GM23338 (cell line): ENCODE data around the gene CHD9. TPM values are rescaled to one million over a fixed set of nuclear protein-coding genes. Genes with fewer than 3 reads are reported as not detected.

Experiments
- ATAC-seq: fragments of 200-7000 bp; cut with Tn5 transposase; 3 replicates; pipeline ENCODE4 v1.9.1; 2020
- DNase-seq: peaks from one replicate; pipeline ENCODE4 v3.0.0-alpha.2; 2015; ENCODE audit warnings: low spot score
- H2AFZ ChIP-seq: fragments of 200-600 bp; sonication (generic); 2 replicates; pipeline ENCODE4 v1.8.0; 2016; ENCODE audit warnings: antibody characterized with exemption, mild to moderate bottlenecking, moderate library complexity
- H3F3A ChIP-seq: fragments of 200-600 bp; sonication (generic); replicated peaks from 2 replicates; pipeline ENCODE4 v1.8.0; 2017; ENCODE audit warnings: antibody characterized with exemption, mixed run types, low read depth
- H3K27ac ChIP-seq: fragments of 200-600 bp; sonication (generic); 2 replicates; pipeline ENCODE4 v1.6.1; 2016; ENCODE audit warnings: low read depth
- H3K27me3 ChIP-seq: fragments of 200-600 bp; sonication (generic); 2 replicates; pipeline ENCODE4 v1.8.0; 2016; ENCODE audit warnings: mild to moderate bottlenecking, mixed run types, moderate library complexity; ENCODE audit not compliant: insufficient read depth
- H3K36me3 ChIP-seq: fragments of 200-600 bp; sonication (generic); 2 replicates; pipeline ENCODE4 v1.8.0; 2016; ENCODE audit warnings: mild to moderate bottlenecking; ENCODE audit not compliant: insufficient read depth
- H3K4me1 ChIP-seq: fragments of 200-600 bp; sonication (generic); 2 replicates; pipeline ENCODE4 v1.8.0; 2016; ENCODE audit warnings: mild to moderate bottlenecking, moderate library complexity; ENCODE audit not compliant: insufficient read depth
- H3K4me2 ChIP-seq: fragments of 200-600 bp; sonication (generic); 2 replicates; pipeline ENCODE4 v1.7.1; 2017; ENCODE audit warnings: mixed run types
- H3K4me3 ChIP-seq: fragments of 200-600 bp; sonication (generic); 2 replicates; pipeline ENCODE4 v1.6.1; 2016; ENCODE audit warnings: mixed run types
- H3K79me2 ChIP-seq: fragments of 200-600 bp; sonication (generic); replicated peaks from 2 replicates; pipeline ENCODE4 v1.8.0; 2017; ENCODE audit warnings: mild to moderate bottlenecking; ENCODE audit not compliant: insufficient read depth
- H3K9me2 ChIP-seq: fragments of 200-600 bp; sonication (generic); 2 replicates; pipeline ENCODE4 v1.8.0; 2017; ENCODE audit not compliant: insufficient read depth
- H4K20me1 ChIP-seq: fragments of 200-600 bp; sonication (generic); replicated peaks from 2 replicates; pipeline ENCODE4 v1.8.0; 2017; ENCODE audit warnings: mild to moderate bottlenecking; ENCODE audit not compliant: insufficient read depth
- H3K27ac Mint-ChIP-seq: 2 replicates; pipeline ENCODE4 v1.8.0; 2020; ENCODE audit warnings: inconsistent platforms, mild to moderate bottlenecking, moderate library complexity, mixed read lengths
- H3K27me3 Mint-ChIP-seq: 3 replicates; pipeline ENCODE4 v1.8.0; 2022; ENCODE audit warnings: low read depth, mild to moderate bottlenecking, moderate library complexity, mixed read lengths, inconsistent platforms; ENCODE audit not compliant: insufficient read depth, poor library complexity
- H3K36me3 Mint-ChIP-seq: 3 replicates; pipeline ENCODE4 v1.8.0; 2021; ENCODE audit warnings: low read depth, mild to moderate bottlenecking, inconsistent platforms, moderate library complexity, mixed read lengths
- H3K4me1 Mint-ChIP-seq: 3 replicates; pipeline ENCODE4 v1.8.0; 2020; ENCODE audit warnings: mild to moderate bottlenecking, inconsistent platforms, mixed read lengths
- H3K4me3 Mint-ChIP-seq: 3 replicates; pipeline ENCODE4 v1.8.0; 2021; ENCODE audit warnings: moderate library complexity, mild to moderate bottlenecking, inconsistent platforms, mixed read lengths
- H3K9me3 Mint-ChIP-seq: 3 replicates; pipeline ENCODE4 v1.8.0; 2020; ENCODE audit warnings: moderate library complexity, mild to moderate bottlenecking, inconsistent platforms, mixed read lengths
- EZH2 ChIP-seq: fragments of 200-600 bp; sonication (generic); IDR thresholded peaks from one replicate; pipeline ENCODE4 v1.8.0; 2017; ENCODE audit warnings: antibody characterized with exemption, mild to moderate bottlenecking, low read depth; ENCODE audit not compliant: unreplicated experiment
- NANOG ChIP-seq: IDR thresholded peaks from 2 replicates; pipeline ENCODE4 v1.6.1; 2016; ENCODE audit warnings: antibody characterized with exemption, borderline replicate concordance
- REST ChIP-seq: IDR thresholded peaks from one replicate; pipeline ENCODE4 v1.6.1; 2018; ENCODE audit warnings: antibody characterized with exemption; ENCODE audit not compliant: unreplicated experiment
- STAT1 ChIP-seq: IDR thresholded peaks from one replicate; pipeline ENCODE4 v1.6.1; 2016; ENCODE audit warnings: antibody characterized with exemption; ENCODE audit not compliant: unreplicated experiment
- ZNF331 ChIP-seq: fragments of 250-450 bp; sonication (Bioruptor Pico); IDR thresholded peaks from 2 replicates; pipeline ENCODE4 v1.5.0; 2020; ENCODE audit warnings: low read depth, mild to moderate bottlenecking, moderate library complexity
- polyA plus RNA-seq: library from polyadenylated mRNA; unstranded; fragments of >200 nt; fragmentation: Nextera tagmentation; extraction: Ambion mirVana; gene quantifications from 2 replicates; pipeline ENCODE4 v1.2.1, GENCODE V29; 2016
- total RNA-seq: library from RNA; depleted of rRNA; stranded (reverse); fragments of >200 nt; shearing (Covaris generic); gene quantifications from 2 replicates; pipeline ENCODE4 v1.2.3, GENCODE V29; 2014
- TF ChIP-seq, protein P1 (sequence below): fragments of 250-450 bp; sonication (Bioruptor Pico); IDR thresholded peaks from 2 replicates; pipeline ENCODE4 v1.5.0; 2020; ENCODE audit warnings: mild to moderate bottlenecking, moderate library complexity

CHD9 gene
- total and polyA plus RNA-seq, 2 experiments from 2014 or later = 18.8 to 46.6 TPM

GRCh38 chr16:53358884-53359283 lies 304.1 kb downstream of the CHD9 start (continued):
- TF ChIP-seq, protein P1, sequence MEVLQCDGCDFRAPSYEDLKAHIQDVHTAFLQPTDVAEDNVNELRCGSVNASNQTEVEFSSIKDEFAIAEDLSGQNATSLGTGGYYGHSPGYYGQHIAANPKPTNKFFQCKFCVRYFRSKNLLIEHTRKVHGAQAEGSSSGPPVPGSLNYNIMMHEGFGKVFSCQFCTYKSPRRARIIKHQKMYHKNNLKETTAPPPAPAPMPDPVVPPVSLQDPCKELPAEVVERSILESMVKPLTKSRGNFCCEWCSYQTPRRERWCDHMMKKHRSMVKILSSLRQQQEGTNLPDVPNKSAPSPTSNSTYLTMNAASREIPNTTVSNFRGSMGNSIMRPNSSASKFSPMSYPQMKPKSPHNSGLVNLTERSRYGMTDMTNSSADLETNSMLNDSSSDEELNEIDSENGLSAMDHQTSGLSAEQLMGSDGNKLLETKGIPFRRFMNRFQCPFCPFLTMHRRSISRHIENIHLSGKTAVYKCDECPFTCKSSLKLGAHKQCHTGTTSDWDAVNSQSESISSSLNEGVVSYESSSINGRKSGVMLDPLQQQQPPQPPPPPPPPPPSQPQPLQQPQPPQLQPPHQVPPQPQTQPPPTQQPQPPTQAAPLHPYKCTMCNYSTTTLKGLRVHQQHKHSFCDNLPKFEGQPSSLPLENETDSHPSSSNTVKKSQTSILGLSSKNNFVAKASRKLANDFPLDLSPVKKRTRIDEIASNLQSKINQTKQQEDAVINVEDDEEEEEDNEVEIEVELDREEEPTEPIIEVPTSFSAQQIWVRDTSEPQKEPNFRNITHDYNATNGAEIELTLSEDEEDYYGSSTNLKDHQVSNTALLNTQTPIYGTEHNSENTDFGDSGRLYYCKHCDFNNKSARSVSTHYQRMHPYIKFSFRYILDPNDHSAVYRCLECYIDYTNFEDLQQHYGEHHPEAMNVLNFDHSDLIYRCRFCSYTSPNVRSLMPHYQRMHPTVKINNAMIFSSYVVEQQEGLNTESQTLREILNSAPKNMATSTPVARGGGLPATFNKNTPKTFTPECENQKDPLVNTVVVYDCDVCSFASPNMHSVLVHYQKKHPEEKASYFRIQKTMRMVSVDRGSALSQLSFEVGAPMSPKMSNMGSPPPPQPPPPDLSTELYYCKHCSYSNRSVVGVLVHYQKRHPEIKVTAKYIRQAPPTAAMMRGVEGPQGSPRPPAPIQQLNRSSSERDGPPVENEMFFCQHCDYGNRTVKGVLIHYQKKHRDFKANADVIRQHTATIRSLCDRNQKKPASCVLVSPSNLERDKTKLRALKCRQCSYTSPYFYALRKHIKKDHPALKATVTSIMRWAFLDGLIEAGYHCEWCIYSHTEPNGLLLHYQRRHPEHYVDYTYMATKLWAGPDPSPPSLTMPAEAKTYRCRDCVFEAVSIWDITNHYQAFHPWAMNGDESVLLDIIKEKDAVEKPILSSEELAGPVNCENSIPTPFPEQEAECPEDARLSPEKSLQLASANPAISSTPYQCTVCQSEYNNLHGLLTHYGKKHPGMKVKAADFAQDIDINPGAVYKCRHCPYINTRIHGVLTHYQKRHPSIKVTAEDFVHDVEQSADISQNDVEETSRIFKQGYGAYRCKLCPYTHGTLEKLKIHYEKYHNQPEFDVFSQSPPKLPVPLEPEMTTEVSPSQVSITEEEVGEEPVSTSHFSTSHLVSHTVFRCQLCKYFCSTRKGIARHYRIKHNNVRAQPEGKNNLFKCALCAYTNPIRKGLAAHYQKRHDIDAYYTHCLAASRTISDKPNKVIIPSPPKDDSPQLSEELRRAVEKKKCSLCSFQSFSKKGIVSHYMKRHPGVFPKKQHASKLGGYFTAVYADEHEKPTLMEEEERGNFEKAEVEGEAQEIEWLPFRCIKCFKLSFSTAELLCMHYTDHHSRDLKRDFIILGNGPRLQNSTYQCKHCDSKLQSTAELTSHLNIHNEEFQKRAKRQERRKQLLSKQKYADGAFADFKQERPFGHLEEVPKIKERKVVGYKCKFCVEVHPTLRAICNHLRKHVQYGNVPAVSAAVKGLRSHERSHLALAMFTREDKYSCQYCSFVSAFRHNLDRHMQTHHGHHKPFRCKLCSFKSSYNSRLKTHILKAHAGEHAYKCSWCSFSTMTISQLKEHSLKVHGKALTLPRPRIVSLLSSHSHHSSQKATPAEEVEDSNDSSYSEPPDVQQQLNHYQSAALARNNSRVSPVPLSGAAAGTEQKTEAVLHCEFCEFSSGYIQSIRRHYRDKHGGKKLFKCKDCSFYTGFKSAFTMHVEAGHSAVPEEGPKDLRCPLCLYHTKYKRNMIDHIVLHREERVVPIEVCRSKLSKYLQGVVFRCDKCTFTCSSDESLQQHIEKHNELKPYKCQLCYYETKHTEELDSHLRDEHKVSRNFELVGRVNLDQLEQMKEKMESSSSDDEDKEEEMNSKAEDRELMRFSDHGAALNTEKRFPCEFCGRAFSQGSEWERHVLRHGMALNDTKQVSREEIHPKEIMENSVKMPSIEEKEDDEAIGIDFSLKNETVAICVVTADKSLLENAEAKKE (CRISPR knock-in tag) = no peak
- TF ChIP-seq EZH2 (no peak), NANOG (no peak), ZNF331 (CRISPR knock-in tag) (no peak), STAT1 (no peak)

DNA sequence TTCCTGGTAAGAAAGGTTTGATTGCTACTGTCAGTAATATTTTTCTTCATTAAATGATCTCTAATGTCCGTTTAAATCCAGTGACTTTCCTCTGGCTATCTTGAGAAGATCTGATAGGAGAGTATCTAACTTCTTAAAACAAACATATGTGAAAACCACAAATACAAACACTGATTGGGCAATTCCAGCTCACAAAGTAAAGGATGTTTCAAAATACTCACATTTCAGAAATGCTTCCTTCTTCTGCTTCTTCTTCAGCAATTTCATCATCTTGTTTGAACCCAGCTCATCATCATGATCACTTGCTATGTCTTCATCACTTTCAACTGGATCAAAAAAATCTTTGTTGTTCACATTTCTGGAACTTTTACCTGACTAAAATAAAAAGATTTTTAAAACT lies 315.1 kb downstream of the CHD9 start:
- H3K27me3 ChIP-seq = peaks cover 21% of the 10 kb centered on the region
- Mint-ChIP-seq H3K4me1 (no peaks in the 10 kb centered on the region), H3K36me3 (peaks cover 3% of the 10 kb centered on the region; the same call in 2 of the 3 replicates), H3K27me3 (no peaks in the 10 kb centered on the region), H3K4me3 (no peak overlapping the region), H3K9me3 (peaks cover 10% of the 10 kb centered on the region; the same call in 2 of the 3 replicates), H3K27ac (no peak overlapping the region)
- no peak overlapping the region for H2AFZ ChIP-seq
- DNase-seq (no peak), ATAC-seq (no peak)
- no peak overlapping the region for H3K27ac ChIP-seq
- no peaks in the 10 kb centered on the region for H3K9me2 ChIP-seq
- H3K79me2 ChIP-seq = no peaks in the 10 kb centered on the region
- no peaks in the 10 kb centered on the region for H4K20me1 ChIP-seq
- H3F3A ChIP-seq = no peaks in the 10 kb centered on the region
- H3K4me3 ChIP-seq = no peak overlapping the region
- no peaks in the 10 kb centered on the region for H3K36me3 ChIP-seq
- no peak overlapping the region for H3K4me2 ChIP-seq
- no peaks in the 10 kb centered on the region for H3K4me1 ChIP-seq
- TF ChIP-seq REST (no peak), ZNF331 (CRISPR knock-in tag) (no peak), NANOG (no peak)
- TF ChIP-seq, protein P1 (CRISPR knock-in tag) = no peak
